Activated naive CD4-positive, alpha-beta T cell treated with anti-CD3 and anti-CD28 coated beads for 36 hours (primary cell): Measurements from ENCODE around the gene CT47C1. TPM values are rescaled to one million over a fixed set of nuclear protein-coding genes. Genes with fewer than 3 reads are reported as not detected.

ENCODE experiments used
- total RNA-seq, 2 experiments: library from RNA; stranded (reverse); gene quantifications; one replicate each; pipeline ENCODE4 v1.2.3, GENCODE V29; 2021

CT47C1 gene
- total RNA-seq, 2 experiments from 2014 or later: not detected

Other genes starting within 250 kb of the CT47C1 start
- under 1 TPM; 0.14 to 0.25 TPM for gene ZCCHC12, start 249.2 kb upstream of the CT47C1 start, total RNA-seq
- 1 to 10 TPM; 5.0 to 5.4 TPM for gene LONRF3, start 98.4 kb upstream of the CT47C1 start, total RNA-seq
- not detected for gene KIAA1210, start 54.8 kb downstream of the CT47C1 start, total RNA-seq
- gene PGRMC1, start 163.3 kb downstream of the CT47C1 start, total RNA-seq: 10 to 100 TPM; 26.3 to 27.0 TPM